Natural killer cell (primary cell): ENCODE measurements around the gene ADIPOR2. TPM values are rescaled to one million over a fixed set of nuclear protein-coding genes. Genes with fewer than 3 reads are reported as not detected.
A peak's percentile ranks its signal among the peaks of the same experiment; 100 is the strongest.

ENCODE experiments used
- ATAC-seq, 3 donors: fragments of 150-1000 bp in 2 of 3; fragments of 200-7000 bp in 1 of 3; cut with Tn5 transposase; 1 replicate in 1 of 3; 2 replicates in 2 of 3; pipeline ENCODE4 v1.10.0; 2021; ENCODE audit warnings: mild to moderate bottlenecking in 2 of 3, moderate library complexity in 2 of 3
- DNase-seq, 2 donors: peaks; one replicate each; pipeline versions ENCODE4 v3.0.0 to v3.0.0-alpha.2; 2013 to 2021; ENCODE audit warnings: mixed read lengths in 1 of 2
- H3K27ac ChIP-seq: one replicate; pipeline ENCODE4 v1.5.1; 2013; ENCODE audit warnings: mild to moderate bottlenecking, low read length
- H3K27me3 ChIP-seq: one replicate; pipeline ENCODE4 v1.6.1; 2013; ENCODE audit warnings: low read length; ENCODE audit not compliant: control insufficient read depth, insufficient read depth
- H3K36me3 ChIP-seq: one replicate; pipeline ENCODE4 v1.6.1; 2013; ENCODE audit warnings: low read length; ENCODE audit not compliant: control insufficient read depth, insufficient read depth
- H3K4me1 ChIP-seq: one replicate; pipeline ENCODE4 v1.6.1; 2013; ENCODE audit warnings: low read length; ENCODE audit not compliant: control insufficient read depth, insufficient read depth
- H3K4me3 ChIP-seq: one replicate; pipeline ENCODE4 v1.5.1; 2013; ENCODE audit warnings: low read length
- H3K9me3 ChIP-seq: one replicate; pipeline ENCODE4 v1.6.1; 2013; ENCODE audit warnings: low read length; ENCODE audit not compliant: control insufficient read depth, insufficient read depth
- H3K27ac Mint-ChIP-seq, 2 donors: one replicate each; pipeline ENCODE4 v1.8.0; 2022; ENCODE audit warnings: mild to moderate bottlenecking in 2 of 2, mixed read lengths in 2 of 2, moderate library complexity in 1 of 2
- H3K27me3 Mint-ChIP-seq, 2 donors: one replicate each; pipeline ENCODE4 v1.8.0; 2022; ENCODE audit warnings: low read depth in 2 of 2, mixed read lengths in 2 of 2
- H3K36me3 Mint-ChIP-seq: one replicate; pipeline ENCODE4 v1.8.0; 2022; ENCODE audit warnings: mixed read lengths
- H3K4me1 Mint-ChIP-seq, 2 donors: one replicate each; pipeline ENCODE4 v1.8.0; 2022; ENCODE audit warnings: mixed read lengths in 2 of 2
- H3K4me3 Mint-ChIP-seq: one replicate; pipeline ENCODE4 v1.8.0; 2022; ENCODE audit warnings: mild to moderate bottlenecking, moderate library complexity, mixed read lengths
- H3K9me3 Mint-ChIP-seq, 2 donors: one replicate each; pipeline ENCODE4 v1.8.0; 2022; ENCODE audit warnings: mixed read lengths in 2 of 2
- CTCF ChIP-seq: fragments of 200-600 bp; IDR thresholded peaks from one replicate; pipeline ENCODE4 v1.8.0; 2022; ENCODE audit warnings: antibody characterized with exemption
- WGBS: methylation state at CpG from one replicate; pipeline ENCODE4 v1.1.7; 2013; ENCODE audit warnings: missing lambda C conversion rate; ENCODE audit not compliant: insufficient coverage; 5-methylcytosine and 5-hydroxymethylcytosine counted together
- intact Hi-C: fragments of 100-400 bp; cut with micrococcal nuclease; formaldehyde crosslinking; loops from one replicate; pipeline ENCODE4 v1.14.2; 2022
- total RNA-seq, 4 donors: library from RNA; stranded (reverse); fragments of 120-200 nt in 1 of 4; gene quantifications; one replicate each; pipeline versions ENCODE4 v1.2.3 to v1.2.4, GENCODE V29; 2013 to 2022

The ADIPOR2 gene
- total RNA-seq, 3 donors from 2014 or later (not counting 1 experiment from before 2014, with no cell fraction given), result 38.6 to 48.3 (median 44.0) TPM

GRCh38 chr12:1776170-1776921 lies 85.5 kb downstream of the ADIPOR2 start:
- no peak overlapping the region for H3K27ac ChIP-seq
- no peak for ATAC-seq
- 95% methylated on average over 4 of the region's 4 CpGs for WGBS
- H3K4me3 ChIP-seq, result no peak overlapping the region
- Mint-ChIP-seq H3K9me3 (no peaks in the 10 kb centered on the region), H3K27ac (peak overlapping the region; percentile 53 to 75), H3K4me1 (peaks cover 35% of the 10 kb centered on the region in 2 donors), H3K4me3 (no peak overlapping the region), H3K36me3 (peaks cover 14% of the 10 kb centered on the region), H3K27me3 (no peaks in the 10 kb centered on the region)
- H3K36me3 ChIP-seq, result peaks cover 33% of the 10 kb centered on the region
- no peaks in the 10 kb centered on the region for H3K27me3 ChIP-seq
- TF ChIP-seq CTCF, result no peak
- no peaks in the 10 kb centered on the region for H3K9me3 ChIP-seq
- intact Hi-C loops, result no loop called here
- no peaks in the 10 kb centered on the region for H3K4me1 ChIP-seq
- DNase-seq, result no peak

GRCh38 chr12:1777798-1778197 lies 86.9 kb downstream of the ADIPOR2 start:
- no peak overlapping the region for H3K4me3 ChIP-seq
- no peaks in the 10 kb centered on the region for H3K27me3 Mint-ChIP-seq
- no peaks in the 10 kb centered on the region for H3K9me3 Mint-ChIP-seq
- H3K27ac Mint-ChIP-seq, result no peak overlapping the region
- H3K27me3 ChIP-seq, result no peaks in the 10 kb centered on the region
- DNase-seq, result no peak
- intact Hi-C loops, result no loop called here
- ATAC-seq, result no peak
- no peak overlapping the region for H3K4me3 Mint-ChIP-seq
- no peak overlapping the region for H3K27ac ChIP-seq
- WGBS, result 95% methylated on average over 3 of the region's 5 CpGs
- H3K9me3 ChIP-seq, result no peaks in the 10 kb centered on the region
- H3K36me3 ChIP-seq, result peaks cover 32% of the 10 kb centered on the region
- TF ChIP-seq CTCF, result no peak
- H3K4me1 Mint-ChIP-seq, result peaks cover 31 to 33% of the 10 kb centered on the region in 2 donors
- peaks cover 14% of the 10 kb centered on the region for H3K36me3 Mint-ChIP-seq
- no peaks in the 10 kb centered on the region for H3K4me1 ChIP-seq

- no peaks in the 10 kb centered on the region for H3K27me3 Mint-ChIP-seq
- H3K4me1 Mint-ChIP-seq, result peaks cover 25 to 28% of the 10 kb centered on the region in 2 donors
- peak overlapping the region in 1 of 2 donors; percentile 34 for H3K27ac Mint-ChIP-seq
- H3K27me3 ChIP-seq, result no peaks in the 10 kb centered on the region
- no peak overlapping the region for H3K27ac ChIP-seq
- H3K4me1 ChIP-seq, result no peaks in the 10 kb centered on the region
- ATAC-seq, result no peak
- intact Hi-C loops, result no loop called here
- DNase-seq, result no peak
- peaks cover 30% of the 10 kb centered on the region for H3K36me3 ChIP-seq
- no peak overlapping the region for H3K4me3 ChIP-seq
- H3K9me3 ChIP-seq, result no peaks in the 10 kb centered on the region
- no peak overlapping the region for H3K4me3 Mint-ChIP-seq
- H3K9me3 Mint-ChIP-seq, result no peaks in the 10 kb centered on the region
- peaks cover 14% of the 10 kb centered on the region for H3K36me3 Mint-ChIP-seq
- WGBS, result 98% methylated on average over 3 of the region's 4 CpGs
- TF ChIP-seq CTCF, result no peak
Observed at GRCh38 chr12:1778911-1779310, 88.0 kb downstream of the ADIPOR2 start.

- 90% methylated on average over 1 of the region's 1 CpG for WGBS
- intact Hi-C loops, result no loop called here
- Histone ChIP-seq H3K36me3 (peaks cover 27% of the 10 kb centered on the region), H3K27ac (no peak overlapping the region), H3K27me3 (no peaks in the 10 kb centered on the region), H3K4me1 (no peaks in the 10 kb centered on the region), H3K4me3 (no peak overlapping the region), H3K9me3 (no peaks in the 10 kb centered on the region)
- Mint-ChIP-seq H3K27me3 (no peaks in the 10 kb centered on the region), H3K4me1 (peaks cover 19 to 23% of the 10 kb centered on the region in 2 donors), H3K9me3 (no peaks in the 10 kb centered on the region), H3K27ac (no peak overlapping the region), H3K4me3 (no peak overlapping the region), H3K36me3 (peaks cover 14% of the 10 kb centered on the region)
- no peak for ATAC-seq
- TF ChIP-seq CTCF, result no peak
- DNase-seq, result no peak
Observed at GRCh38 chr12:1779783-1780182, 88.9 kb downstream of the ADIPOR2 start.
